ENCODE measurements around the gene YAP1. TPM values are rescaled to one million over a fixed set of nuclear protein-coding genes. Genes with fewer than 3 reads are reported as not detected.

The YAP1 gene
- total and polyA plus RNA-seq, 8 donors, result 22.0 to 400 (median 64.4) TPM

DNA sequence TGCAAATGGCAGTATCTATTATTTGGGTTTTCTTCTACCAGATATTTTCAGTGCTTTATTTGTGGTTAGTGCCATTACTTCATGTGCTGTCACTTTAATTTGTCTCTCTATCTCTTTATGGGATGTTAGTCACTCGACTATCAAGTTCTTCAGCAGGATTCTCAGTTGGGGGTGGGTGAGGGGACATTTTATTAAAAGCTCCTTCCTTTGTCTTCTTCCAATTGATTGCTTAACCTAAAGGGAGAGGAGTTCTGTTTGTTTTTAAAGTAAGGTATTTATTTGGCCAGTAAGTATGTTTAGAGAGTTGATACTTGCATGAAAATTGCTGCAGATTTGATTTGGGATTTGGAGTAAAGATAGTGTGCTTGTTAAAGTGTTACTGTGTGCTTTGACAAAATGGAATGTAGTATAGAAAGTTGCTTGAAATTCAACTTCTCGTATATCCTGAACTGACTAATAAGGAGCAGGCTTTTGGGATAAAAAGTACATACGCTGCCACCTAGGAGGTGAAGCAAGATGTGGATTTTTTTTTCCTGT lies 10.3 kb downstream of the YAP1 start:
- Histone ChIP-seq H3K9me3 (no peaks in the 10 kb centered on the region), H3K27me3 (no peaks in the 10 kb centered on the region), H3K27ac (peak overlapping the region in 1 of 5 donors; percentile 38), H3K4me3 (no peak overlapping the region), H3K4me1 (peaks cover 30 to 67% (median 47%) of the 10 kb centered on the region in 4 donors), H3K36me3 (peaks cover 0 to 5% (median 2%) of the 10 kb centered on the region in 4 donors)
- intact Hi-C loops (cut with DNase I; ENCODE audit: low total_unique reads), result no loop called here
- no peak for DNase-seq
- no peak for TF ChIP-seq POLR2AphosphoS5 (IDR thresholded peaks at IDR 0.05)
- 32 to 52% (median 38%) methylated on average over 3 of the region's 3 CpGs for WGBS, 5 donors

DNA sequence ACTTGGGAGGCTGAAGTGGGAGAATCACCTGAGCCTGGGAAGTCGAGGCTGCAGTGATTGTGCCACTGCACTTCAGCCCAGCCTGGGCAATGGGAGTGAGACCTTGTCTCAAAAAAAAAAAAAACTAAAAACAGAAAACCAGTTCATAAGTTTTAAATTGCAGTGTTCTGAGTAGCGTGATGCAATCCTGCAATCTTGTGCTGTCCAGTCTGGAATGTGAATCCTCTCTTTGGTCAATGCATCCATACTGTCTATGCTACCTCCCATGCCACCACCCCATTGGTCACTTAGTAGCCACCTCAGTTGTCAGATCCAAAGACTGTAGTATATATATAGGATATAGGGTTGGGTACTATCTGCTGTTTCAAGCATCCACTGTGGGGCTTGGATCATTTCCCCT lies 11.1 kb downstream of the YAP1 start:
- intact Hi-C loops (cut with DNase I; ENCODE audit: low total_unique reads), result no loop called here
- no peak for DNase-seq
- 77 to 91% (median 88%) methylated on average over 2 of the region's 2 CpGs for WGBS, 5 donors
- no peaks in the 10 kb centered on the region for H3K27me3 ChIP-seq
- H3K36me3 ChIP-seq, result peaks cover 0 to 5% (median 2%) of the 10 kb centered on the region in 4 donors
- TF ChIP-seq POLR2A (IDR thresholded peaks at IDR 0.05) (no peak), POLR2AphosphoS5 (IDR thresholded peaks at IDR 0.05) (no peak), EP300 (IDR thresholded peaks at IDR 0.05) (no peak)
- TF ChIP-seq, protein P1, sequence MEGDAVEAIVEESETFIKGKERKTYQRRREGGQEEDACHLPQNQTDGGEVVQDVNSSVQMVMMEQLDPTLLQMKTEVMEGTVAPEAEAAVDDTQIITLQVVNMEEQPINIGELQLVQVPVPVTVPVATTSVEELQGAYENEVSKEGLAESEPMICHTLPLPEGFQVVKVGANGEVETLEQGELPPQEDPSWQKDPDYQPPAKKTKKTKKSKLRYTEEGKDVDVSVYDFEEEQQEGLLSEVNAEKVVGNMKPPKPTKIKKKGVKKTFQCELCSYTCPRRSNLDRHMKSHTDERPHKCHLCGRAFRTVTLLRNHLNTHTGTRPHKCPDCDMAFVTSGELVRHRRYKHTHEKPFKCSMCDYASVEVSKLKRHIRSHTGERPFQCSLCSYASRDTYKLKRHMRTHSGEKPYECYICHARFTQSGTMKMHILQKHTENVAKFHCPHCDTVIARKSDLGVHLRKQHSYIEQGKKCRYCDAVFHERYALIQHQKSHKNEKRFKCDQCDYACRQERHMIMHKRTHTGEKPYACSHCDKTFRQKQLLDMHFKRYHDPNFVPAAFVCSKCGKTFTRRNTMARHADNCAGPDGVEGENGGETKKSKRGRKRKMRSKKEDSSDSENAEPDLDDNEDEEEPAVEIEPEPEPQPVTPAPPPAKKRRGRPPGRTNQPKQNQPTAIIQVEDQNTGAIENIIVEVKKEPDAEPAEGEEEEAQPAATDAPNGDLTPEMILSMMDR (IDR thresholded peaks at IDR 0.05), result no peak
- no peaks in the 10 kb centered on the region for H3K9me3 ChIP-seq
- peaks cover 23 to 59% (median 41%) of the 10 kb centered on the region in 4 donors for H3K4me1 ChIP-seq
- H3K4me3 ChIP-seq, result no peak overlapping the region
- peak overlapping the region in 1 of 5 donors; percentile 38 for H3K27ac ChIP-seq

DNA sequence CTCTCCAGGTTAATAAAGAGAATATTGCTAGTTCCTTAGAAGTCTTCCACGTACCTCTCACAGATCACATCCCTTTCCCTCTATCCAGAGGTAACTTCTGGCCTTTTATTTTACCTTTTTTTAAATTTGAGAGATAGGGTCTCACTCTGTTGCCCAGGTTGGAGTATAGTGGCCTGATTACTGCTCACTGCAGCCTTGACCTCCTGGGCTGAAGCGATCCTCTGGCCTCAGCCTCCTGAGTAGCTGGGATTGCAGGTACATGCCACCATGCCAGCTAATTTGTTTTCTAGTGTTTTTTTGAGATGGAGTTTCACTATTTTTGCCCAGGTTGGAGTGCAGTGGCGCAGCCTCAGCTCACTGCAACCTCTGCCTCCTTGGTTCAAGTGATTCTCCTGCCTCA lies 24.4 kb downstream of the YAP1 start:
- Histone ChIP-seq H3K4me1 (peaks cover 0 to 41% (median 20%) of the 10 kb centered on the region in 4 donors), H3K27ac (no peak overlapping the region), H3K4me3 (no peak overlapping the region), H3K27me3 (no peaks in the 10 kb centered on the region), H3K9me3 (no peaks in the 10 kb centered on the region), H3K36me3 (peaks cover 0 to 3% (median 0%) of the 10 kb centered on the region in 4 donors)
- TF ChIP-seq EP300 (IDR thresholded peaks at IDR 0.05), result no peak
- intact Hi-C loops (cut with DNase I; ENCODE audit: low total_unique reads), result no loop called here
- 86 to 95% (median 95%) methylated on average over 3 of the region's 3 CpGs for WGBS, 5 donors
- DNase-seq, result no peak

DNA sequence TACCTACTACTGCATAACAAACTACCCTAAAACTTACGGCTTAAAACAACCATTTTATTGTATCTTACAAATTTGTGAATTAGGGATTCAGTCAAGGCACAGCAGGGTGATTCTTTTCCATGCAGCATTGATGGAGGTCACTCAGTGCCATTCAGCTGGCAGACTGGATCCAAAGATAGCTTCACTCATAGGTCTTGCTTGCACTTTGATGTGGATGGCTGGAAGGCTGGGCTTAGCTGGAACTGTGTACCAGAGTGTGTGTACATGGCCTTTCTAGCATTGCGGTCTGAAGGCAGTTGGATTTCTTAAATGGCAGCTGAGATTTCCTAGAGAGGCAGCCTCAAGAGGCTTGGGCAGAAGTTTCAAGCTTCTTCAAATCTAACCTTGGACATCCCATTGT lies 25.0 kb downstream of the YAP1 start:
- intact Hi-C loops (cut with DNase I; ENCODE audit: low total_unique reads), result no loop called here
- no peak overlapping the region for H3K27ac ChIP-seq
- no peaks in the 10 kb centered on the region for H3K36me3 ChIP-seq
- H3K4me3 ChIP-seq, result no peak overlapping the region
- no peaks in the 10 kb centered on the region for H3K27me3 ChIP-seq
- 91 to 96% (median 93%) methylated on average over 2 of the region's 2 CpGs for WGBS, 5 donors
- peaks cover 0 to 43% (median 22%) of the 10 kb centered on the region in 4 donors for H3K4me1 ChIP-seq
- no peak for TF ChIP-seq POLR2A (IDR thresholded peaks at IDR 0.05)
- no peak for TF ChIP-seq POLR2AphosphoS5 (IDR thresholded peaks at IDR 0.05)
- TF ChIP-seq, protein P1 (IDR thresholded peaks at IDR 0.05), result no peak
- TF ChIP-seq EP300 (IDR thresholded peaks at IDR 0.05), result no peak
- no peak for DNase-seq
- no peaks in the 10 kb centered on the region for H3K9me3 ChIP-seq

DNA sequence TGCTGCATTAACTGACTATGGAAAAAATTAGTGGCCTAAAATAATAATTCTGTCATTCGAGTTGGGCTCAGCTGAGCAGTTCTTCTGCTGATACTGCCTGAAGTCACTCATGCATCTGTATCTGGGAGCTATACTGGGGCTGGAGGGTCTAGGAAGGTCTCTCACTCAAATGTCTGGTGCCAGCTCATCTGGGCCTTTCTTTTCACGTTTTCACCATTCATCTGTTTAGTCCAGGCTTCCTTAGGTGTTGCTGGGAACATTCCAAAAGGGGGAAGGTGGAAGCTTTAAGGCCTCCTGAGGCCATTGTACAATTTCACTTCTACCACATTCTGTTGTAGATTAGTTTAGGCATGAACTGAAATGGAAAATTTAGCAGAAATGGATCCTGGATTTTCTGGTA lies 28.0 kb downstream of the YAP1 start:
- no peaks in the 10 kb centered on the region for H3K9me3 ChIP-seq
- TF ChIP-seq POLR2AphosphoS5 (IDR thresholded peaks at IDR 0.05) (no peak), EP300 (IDR thresholded peaks at IDR 0.05) (no peak), POLR2A (IDR thresholded peaks at IDR 0.05) (no peak)
- TF ChIP-seq, protein P1 (IDR thresholded peaks at IDR 0.05), result no peak
- no peak for DNase-seq
- H3K4me1 ChIP-seq, result peaks cover 0 to 47% (median 25%) of the 10 kb centered on the region in 4 donors
- intact Hi-C loops (cut with DNase I; ENCODE audit: low total_unique reads), result no loop called here
- no peaks in the 10 kb centered on the region for H3K27me3 ChIP-seq
- no peaks in the 10 kb centered on the region for H3K36me3 ChIP-seq
- H3K27ac ChIP-seq, result peak overlapping the region in 4 of 5 donors; percentile 39 to 67 (median 55)
- 64 to 88% (median 68%) methylated on average over 2 of the region's 2 CpGs for WGBS, 5 donors
- H3K4me3 ChIP-seq, result no peak overlapping the region
